Astrocyte (in vitro differentiated cells and primary cell): ENCODE data around the gene KCNH8. TPM values are rescaled to one million over a fixed set of nuclear protein-coding genes. Genes with fewer than 3 reads are reported as not detected.

Source experiments
- DNase-seq: peaks from one replicate; pipeline ENCODE4 v3.0.0-alpha.2; 2010; ENCODE audit warnings: low read depth
- FAIRE-seq: peaks from 2 replicates; lab custom pipeline; 2011; peaks lifted over from hg19 to GRCh38; lab: Jason Lieb, UNC
- H2AFZ ChIP-seq: 2 replicates; pipeline ENCODE4 v1.6.0; 2012; ENCODE audit warnings: low read depth, low read length, inconsistent platforms
- H3K27ac ChIP-seq: 2 replicates; pipeline ENCODE4 v1.5.1; 2011; ENCODE audit warnings: low read depth, low read length, inconsistent platforms
- H3K27me3 ChIP-seq: 2 replicates; pipeline ENCODE4 v1.6.0; 2011; ENCODE audit warnings: low read length, inconsistent platforms; ENCODE audit not compliant: insufficient read depth
- H3K36me3 ChIP-seq: 2 replicates; pipeline ENCODE4 v1.5.1; 2011; ENCODE audit warnings: low read length, inconsistent platforms; ENCODE audit not compliant: insufficient read depth
- H3K4me1 ChIP-seq: 2 replicates; pipeline ENCODE4 v1.5.1; 2011; ENCODE audit warnings: low read length, inconsistent platforms; ENCODE audit not compliant: insufficient read depth
- H3K4me2 ChIP-seq: 2 replicates; pipeline ENCODE4 v1.6.0; 2012; ENCODE audit warnings: low read length, inconsistent platforms
- H3K4me3 ChIP-seq: 2 replicates; pipeline ENCODE4 v1.5.1; 2011; ENCODE audit warnings: low read depth, mild to moderate bottlenecking, low read length, inconsistent platforms; ENCODE audit not compliant: insufficient read depth
- H3K79me2 ChIP-seq: 2 replicates; pipeline ENCODE4 v1.6.0; 2012; ENCODE audit warnings: mild to moderate bottlenecking, low read length, inconsistent platforms; ENCODE audit not compliant: insufficient read depth
- H3K9ac ChIP-seq: 2 replicates; pipeline ENCODE4 v1.6.0; 2012; ENCODE audit warnings: mild to moderate bottlenecking, low read length, inconsistent platforms
- H3K9me3 ChIP-seq: 2 replicates; pipeline ENCODE4 v1.5.1; 2012; ENCODE audit warnings: low read depth, mild to moderate bottlenecking, low read length, inconsistent platforms; ENCODE audit not compliant: insufficient read depth
- H4K20me1 ChIP-seq: 2 replicates; pipeline ENCODE4 v1.6.0; 2012; ENCODE audit warnings: low read length, inconsistent platforms; ENCODE audit not compliant: insufficient read depth
- H3K27ac Mint-ChIP-seq: one replicate; pipeline ENCODE4 v1.8.0; 2021; ENCODE audit warnings: mild to moderate bottlenecking, mixed read lengths; ENCODE audit not compliant: unreplicated experiment
- H3K27me3 Mint-ChIP-seq: one replicate; pipeline ENCODE4 v1.8.0; 2021; ENCODE audit warnings: low read depth, mixed read lengths; ENCODE audit not compliant: unreplicated experiment
- H3K36me3 Mint-ChIP-seq: one replicate; pipeline ENCODE4 v1.8.0; 2021; ENCODE audit warnings: low read depth, mixed read lengths; ENCODE audit not compliant: unreplicated experiment
- H3K4me1 Mint-ChIP-seq: one replicate; pipeline ENCODE4 v1.8.0; 2021; ENCODE audit warnings: low read depth, mixed read lengths; ENCODE audit not compliant: unreplicated experiment
- H3K4me3 Mint-ChIP-seq: one replicate; pipeline ENCODE4 v1.8.0; 2021; ENCODE audit warnings: mild to moderate bottlenecking, moderate library complexity, mixed read lengths; ENCODE audit not compliant: unreplicated experiment
- H3K9me3 Mint-ChIP-seq: one replicate; pipeline ENCODE4 v1.8.0; 2021; ENCODE audit warnings: mild to moderate bottlenecking, mixed read lengths; ENCODE audit not compliant: unreplicated experiment
- CTCF ChIP-seq: IDR thresholded peaks from 2 replicates; pipeline ENCODE4 v1.5.1; 2011; ENCODE audit warnings: low read depth, mild to moderate bottlenecking, inconsistent platforms, low read length, moderate library complexity; ENCODE audit not compliant: insufficient read depth
- EZH2 ChIP-seq: IDR thresholded peaks from 2 replicates; pipeline ENCODE4 v1.6.1; 2012; ENCODE audit warnings: mild to moderate bottlenecking, low read length, inconsistent platforms; ENCODE audit not compliant: insufficient read depth
- total RNA-seq: library from RNA; stranded (reverse); gene quantifications from 2 replicates; pipeline ENCODE4 v1.2.1, GENCODE V29; 2021

The KCNH8 gene
- total RNA-seq, 1 donor from 2014 or later = 0.45 TPM

GRCh38 chr3:19248767-19249166 is 100.5 kb downstream of the KCNH8 start:
- H3K9ac ChIP-seq = no peak overlapping the region
- TF ChIP-seq CTCF (no peak), EZH2 (no peak)
- H3K79me2 ChIP-seq = no peaks in the 10 kb centered on the region
- H3K4me1 ChIP-seq = no peaks in the 10 kb centered on the region
- H3K4me3 Mint-ChIP-seq = no peak overlapping the region
- no peaks in the 10 kb centered on the region for H3K9me3 Mint-ChIP-seq
- H2AFZ ChIP-seq = no peak overlapping the region
- H3K36me3 ChIP-seq = no peaks in the 10 kb centered on the region
- H3K27me3 ChIP-seq = no peaks in the 10 kb centered on the region
- no peak for FAIRE-seq
- H3K4me1 Mint-ChIP-seq = no peaks in the 10 kb centered on the region
- no peaks in the 10 kb centered on the region for H4K20me1 ChIP-seq
- no peaks in the 10 kb centered on the region for H3K36me3 Mint-ChIP-seq
- H3K27ac ChIP-seq = no peak overlapping the region
- H3K4me2 ChIP-seq = no peak overlapping the region
- no peak overlapping the region for H3K27ac Mint-ChIP-seq
- H3K4me3 ChIP-seq = no peak overlapping the region
- H3K9me3 ChIP-seq = no peaks in the 10 kb centered on the region
- DNase-seq = no peak
- H3K27me3 Mint-ChIP-seq = no peaks in the 10 kb centered on the region

- TF ChIP-seq CTCF = no peak
- TF ChIP-seq EZH2 = no peak
- H3K4me2 ChIP-seq = no peak overlapping the region
- H3K27me3 ChIP-seq = no peaks in the 10 kb centered on the region
- Mint-ChIP-seq H3K36me3 (no peaks in the 10 kb centered on the region), H3K27me3 (no peaks in the 10 kb centered on the region), H3K9me3 (no peaks in the 10 kb centered on the region), H3K27ac (no peak overlapping the region), H3K4me3 (no peak overlapping the region), H3K4me1 (no peaks in the 10 kb centered on the region)
- H3K4me3 ChIP-seq = no peak overlapping the region
- no peaks in the 10 kb centered on the region for H3K36me3 ChIP-seq
- no peaks in the 10 kb centered on the region for H4K20me1 ChIP-seq
- H3K9me3 ChIP-seq = no peaks in the 10 kb centered on the region
- H3K27ac ChIP-seq = no peak overlapping the region
- H3K79me2 ChIP-seq = no peaks in the 10 kb centered on the region
- no peak overlapping the region for H2AFZ ChIP-seq
- H3K9ac ChIP-seq = no peak overlapping the region
- no peak for DNase-seq
- H3K4me1 ChIP-seq = no peaks in the 10 kb centered on the region
- no peak for FAIRE-seq
Observed at GRCh38 chr3:19250959-19251610, 102.8 kb downstream of the KCNH8 start.

- H4K20me1 ChIP-seq = no peaks in the 10 kb centered on the region
- Mint-ChIP-seq H3K4me3 (no peak overlapping the region), H3K27me3 (no peaks in the 10 kb centered on the region), H3K9me3 (no peaks in the 10 kb centered on the region), H3K4me1 (no peaks in the 10 kb centered on the region), H3K27ac (no peak overlapping the region), H3K36me3 (no peaks in the 10 kb centered on the region)
- no peak overlapping the region for H2AFZ ChIP-seq
- no peak overlapping the region for H3K4me2 ChIP-seq
- TF ChIP-seq CTCF (no peak), EZH2 (no peak)
- H3K79me2 ChIP-seq = no peaks in the 10 kb centered on the region
- H3K27ac ChIP-seq = no peak overlapping the region
- no peaks in the 10 kb centered on the region for H3K4me1 ChIP-seq
- DNase-seq (no peak), FAIRE-seq (no peak)
- no peaks in the 10 kb centered on the region for H3K36me3 ChIP-seq
- H3K9ac ChIP-seq = no peak overlapping the region
- no peaks in the 10 kb centered on the region for H3K27me3 ChIP-seq
- no peak overlapping the region for H3K4me3 ChIP-seq
- H3K9me3 ChIP-seq = no peaks in the 10 kb centered on the region
Observed at GRCh38 chr3:19254189-19254588, 105.9 kb downstream of the KCNH8 start.
